Measurements from ENCODE around the gene ZXDC. TPM values are rescaled to one million over a fixed set of nuclear protein-coding genes. Genes with fewer than 3 reads are reported as not detected.

The ZXDC gene
- total RNA-seq, 1 experiment from 2014 or later = 37.2 TPM

DNA sequence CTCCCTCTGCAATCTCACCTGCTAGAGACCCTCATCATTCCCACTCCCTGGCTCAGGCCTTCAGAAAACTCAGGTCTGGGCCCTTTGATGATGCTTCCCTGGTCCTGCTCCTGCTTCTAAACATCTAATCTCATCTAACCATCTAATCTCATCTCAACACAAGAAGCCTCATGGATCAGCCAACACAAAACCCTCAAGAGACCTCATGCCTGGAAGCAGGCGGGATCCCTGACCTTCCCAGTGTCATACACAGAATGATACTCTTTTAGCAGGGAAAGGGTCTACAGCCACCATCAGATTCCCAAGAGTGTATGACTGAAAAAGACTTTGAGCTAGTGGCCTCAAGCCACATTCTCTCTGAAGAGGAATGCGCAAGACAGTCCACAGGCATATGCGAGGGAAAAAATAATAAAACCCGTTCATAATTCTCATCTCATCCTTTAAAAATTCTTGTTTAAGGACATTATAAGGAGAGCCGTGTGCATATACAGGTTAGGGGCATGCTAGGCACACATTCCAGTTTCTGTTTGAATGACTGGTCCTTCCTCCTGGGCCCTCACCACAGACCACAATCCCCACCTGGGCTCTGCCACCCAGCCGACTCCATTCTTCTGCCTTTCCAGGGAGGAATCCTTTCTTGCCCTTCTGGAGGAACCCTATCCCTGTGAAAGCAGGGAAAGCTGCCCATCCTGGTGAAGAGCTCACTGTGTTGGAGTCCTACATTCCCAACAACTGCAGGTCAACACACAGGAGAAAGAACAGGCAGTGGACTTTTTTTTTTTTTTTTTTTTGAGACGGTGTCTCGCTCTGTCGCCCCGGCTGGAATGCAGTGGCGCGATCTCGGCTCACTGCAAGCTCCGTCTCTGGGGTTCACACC, 2.2 kb downstream of the ZXDC start:
- ChIA-PET POLR2A (interaction anchor here (0.6 to 1.0 kb wide), 4 partner anchors 180 to 1637 kb away, joined by 3 to 4 read pairs (median 3); no protein-coding TSS in a partner anchor), CTCF (interaction anchor here (0.6 kb wide), 2 partner anchors 219 to 227 kb away, joined by 3 to 4 read pairs; no protein-coding TSS in a partner anchor)
- TF ChIP-seq, protein P1, sequence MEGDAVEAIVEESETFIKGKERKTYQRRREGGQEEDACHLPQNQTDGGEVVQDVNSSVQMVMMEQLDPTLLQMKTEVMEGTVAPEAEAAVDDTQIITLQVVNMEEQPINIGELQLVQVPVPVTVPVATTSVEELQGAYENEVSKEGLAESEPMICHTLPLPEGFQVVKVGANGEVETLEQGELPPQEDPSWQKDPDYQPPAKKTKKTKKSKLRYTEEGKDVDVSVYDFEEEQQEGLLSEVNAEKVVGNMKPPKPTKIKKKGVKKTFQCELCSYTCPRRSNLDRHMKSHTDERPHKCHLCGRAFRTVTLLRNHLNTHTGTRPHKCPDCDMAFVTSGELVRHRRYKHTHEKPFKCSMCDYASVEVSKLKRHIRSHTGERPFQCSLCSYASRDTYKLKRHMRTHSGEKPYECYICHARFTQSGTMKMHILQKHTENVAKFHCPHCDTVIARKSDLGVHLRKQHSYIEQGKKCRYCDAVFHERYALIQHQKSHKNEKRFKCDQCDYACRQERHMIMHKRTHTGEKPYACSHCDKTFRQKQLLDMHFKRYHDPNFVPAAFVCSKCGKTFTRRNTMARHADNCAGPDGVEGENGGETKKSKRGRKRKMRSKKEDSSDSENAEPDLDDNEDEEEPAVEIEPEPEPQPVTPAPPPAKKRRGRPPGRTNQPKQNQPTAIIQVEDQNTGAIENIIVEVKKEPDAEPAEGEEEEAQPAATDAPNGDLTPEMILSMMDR (IDR thresholded peaks at IDR 0.05; ENCODE audit: unreplicated experiment) = no peak
- Mint-ChIP-seq H3K27me3 (ENCODE audit: insufficient read depth, unreplicated experiment) (no peaks in the 10 kb centered on the region), H3K4me3 (ENCODE audit: unreplicated experiment) (peak overlapping the region; percentile 82), H3K4me1 (ENCODE audit: insufficient read depth, unreplicated experiment) (peaks cover 38% of the 10 kb centered on the region), H3K9me3 (ENCODE audit: unreplicated experiment) (no peaks in the 10 kb centered on the region), H3K27ac (ENCODE audit: low read depth, unreplicated experiment) (peak overlapping the region; percentile 4), H3K36me3 (ENCODE audit: insufficient read depth, unreplicated experiment) (peaks cover 43% of the 10 kb centered on the region)
- no TSS peak for BruUV-seq (replicated peaks)
- intact Hi-C loops (cut with micrococcal nuclease) = loop anchor here (10.0 kb wide), 1 partner anchor 229 kb away; no protein-coding TSS in a partner anchor
- DNase-seq (ENCODE audit: unreplicated experiment) = peak; percentile 5

DNA sequence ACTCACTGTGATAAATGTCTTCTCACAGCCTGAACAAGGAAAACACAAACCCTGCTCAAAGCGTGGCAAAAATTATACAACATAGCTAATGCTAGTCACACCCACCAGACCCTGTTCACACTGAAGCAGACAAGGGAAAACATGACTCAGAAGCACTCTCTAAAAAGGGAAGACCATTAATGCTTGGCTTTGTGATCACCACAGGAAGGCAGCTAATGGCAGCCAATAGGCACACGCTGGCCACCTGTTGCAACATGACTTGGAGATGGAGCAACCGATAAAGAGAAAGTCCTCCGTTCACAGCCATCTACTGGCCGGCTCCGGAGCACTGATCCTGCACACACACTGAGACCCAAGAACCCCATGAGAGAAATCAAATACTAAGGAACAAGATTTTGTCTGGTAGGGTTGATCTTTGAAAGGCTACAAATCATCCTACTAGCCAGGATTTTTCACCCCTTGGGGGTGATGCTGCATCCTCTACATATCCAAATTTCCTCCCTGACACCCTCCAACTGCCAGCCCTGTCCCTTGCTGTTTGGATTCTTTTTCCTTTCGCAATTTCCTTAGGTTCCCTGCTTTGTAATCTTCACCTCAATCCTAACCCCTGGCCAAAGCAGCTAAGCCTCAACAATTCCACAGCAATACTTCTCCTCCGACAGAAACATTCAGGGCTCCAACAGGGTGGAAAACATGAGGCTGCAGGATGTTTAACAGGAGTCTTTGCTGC, 3.2 kb downstream of the ZXDC start:
- Mint-ChIP-seq H3K27me3 (ENCODE audit: insufficient read depth, unreplicated experiment) (no peaks in the 10 kb centered on the region), H3K4me1 (ENCODE audit: insufficient read depth, unreplicated experiment) (peaks cover 38% of the 10 kb centered on the region), H3K36me3 (ENCODE audit: insufficient read depth, unreplicated experiment) (peaks cover 51% of the 10 kb centered on the region), H3K9me3 (ENCODE audit: unreplicated experiment) (no peaks in the 10 kb centered on the region), H3K27ac (ENCODE audit: low read depth, unreplicated experiment) (peak overlapping the region; percentile 4), H3K4me3 (ENCODE audit: unreplicated experiment) (peak overlapping the region; percentile 82)
- ChIA-PET CTCF (interaction anchor here (0.7 to 1.8 kb wide), 8 partner anchors 19 to 1074 kb away, joined by 3 to 5 read pairs (median 3); no protein-coding TSS in a partner anchor), POLR2A (interaction anchor here (0.6 to 1.5 kb wide), 11 partner anchors 10 to 1638 kb away, joined by 3 to 4 read pairs (median 3); no protein-coding TSS in a partner anchor)
- BruUV-seq (replicated peaks) = TSS peak; percentile 67
- TF ChIP-seq, protein P1 (IDR thresholded peaks at IDR 0.05; ENCODE audit: unreplicated experiment) = no peak
- DNase-seq (ENCODE audit: unreplicated experiment) = peak; percentile 98
- intact Hi-C loops (cut with micrococcal nuclease) = loop anchor here (1.0 to 10.0 kb wide), 2 partner anchors 228 to 338 kb away; no protein-coding TSS in a partner anchor

- no peak overlapping the region for H3K4me3 Mint-ChIP-seq (ENCODE audit: unreplicated experiment)
- BruUV-seq (replicated peaks) = no TSS peak
- peaks cover 28% of the 10 kb centered on the region for H3K4me1 Mint-ChIP-seq (ENCODE audit: insufficient read depth, unreplicated experiment)
- peak overlapping the region; percentile 53 for H3K27ac Mint-ChIP-seq (ENCODE audit: low read depth, unreplicated experiment)
- H3K27me3 Mint-ChIP-seq (ENCODE audit: insufficient read depth, unreplicated experiment) = no peaks in the 10 kb centered on the region
- H3K9me3 Mint-ChIP-seq (ENCODE audit: unreplicated experiment) = no peaks in the 10 kb centered on the region
- CTCF ChIA-PET = no interaction called here
- intact Hi-C loops (cut with micrococcal nuclease) = no loop called here
- peaks cover 64% of the 10 kb centered on the region for H3K36me3 Mint-ChIP-seq (ENCODE audit: insufficient read depth, unreplicated experiment)
- TF ChIP-seq, protein P1 (IDR thresholded peaks at IDR 0.05; ENCODE audit: unreplicated experiment) = no peak
- DNase-seq (ENCODE audit: unreplicated experiment) = no peak
- POLR2A ChIA-PET = no interaction called here
These were observed 6.2 kb downstream of the ZXDC start for GRCh38 chr3:126469479-126469878.

All from MCF 10A (cell line).